ENCODE measurements around the gene FKBP15. TPM values are rescaled to one million over a fixed set of nuclear protein-coding genes. Genes with fewer than 3 reads are reported as not detected.

The FKBP15 gene
- total RNA-seq, 6 donors from 2014 or later, result 36.5 to 72.3 (median 50.0) TPM

DNA sequence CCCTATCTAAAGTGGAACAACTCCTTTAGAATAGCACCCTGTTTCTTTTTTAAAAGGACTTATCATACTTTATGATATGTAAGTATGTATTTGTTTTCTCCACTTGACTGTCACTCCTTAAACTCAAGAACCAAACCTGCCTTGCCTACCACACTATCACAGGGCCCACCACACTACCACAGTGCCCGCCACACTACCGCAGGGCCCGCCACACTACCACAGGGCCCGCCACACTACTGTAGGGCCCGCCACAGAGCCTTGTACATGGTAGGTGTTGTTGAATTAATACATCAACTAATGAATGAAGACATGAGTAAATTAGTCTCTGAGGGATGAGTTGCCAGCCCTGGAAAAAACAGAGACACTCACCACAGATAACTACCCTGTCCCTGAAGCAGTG, 52.3 kb downstream of the FKBP15 start:
- 95% methylated on average over 5 of the region's 5 CpGs for WGBS, 2 donors
- no peaks in the 10 kb centered on the region for H3K27me3 ChIP-seq
- H3K4me1 ChIP-seq, result no peaks in the 10 kb centered on the region
- no peak overlapping the region for H3K27ac ChIP-seq
- TF ChIP-seq POLR2AphosphoS5 (IDR thresholded peaks at IDR 0.05) (no peak), EP300 (IDR thresholded peaks at IDR 0.05) (no peak)
- H3K4me3 ChIP-seq, result no peak overlapping the region
- ATAC-seq (ENCODE audit: low FRiP score in 2 of 2) (no peak), DNase-seq (peak in 1 of 2 donors; percentile 53)
- H3K9me3 ChIP-seq, result no peaks in the 10 kb centered on the region
- H3K36me3 ChIP-seq, result peaks cover 57 to 99% (median 94%) of the 10 kb centered on the region in 4 donors

DNA sequence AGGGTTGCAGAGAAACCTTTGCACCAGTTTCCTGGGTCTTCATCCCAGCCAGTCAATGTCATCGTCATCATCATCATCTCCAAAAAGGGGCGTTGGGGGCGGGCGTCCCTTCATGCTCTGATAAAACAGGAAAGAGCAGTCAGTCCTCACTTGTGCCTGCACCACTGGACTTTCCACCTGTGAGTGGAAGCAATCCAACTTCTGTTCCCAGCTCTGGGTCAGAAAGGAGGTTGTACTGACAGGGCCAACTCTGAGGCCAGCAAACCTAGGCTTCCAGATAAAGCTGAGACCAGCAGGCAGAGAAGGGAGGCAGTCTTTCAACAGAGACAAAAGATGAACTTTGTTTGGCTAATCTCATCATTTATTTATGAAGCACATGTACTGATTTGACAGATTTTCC, 55.0 kb downstream of the FKBP15 start:
- 93 to 100% methylated on average over 4 of the region's 4 CpGs for WGBS, 2 donors
- TF ChIP-seq CTCF (IDR thresholded peaks at IDR 0.05) (no peak), POLR2AphosphoS5 (IDR thresholded peaks at IDR 0.05) (no peak), EP300 (IDR thresholded peaks at IDR 0.05) (no peak), POLR2A (IDR thresholded peaks at IDR 0.05) (no peak)
- H3K4me1 ChIP-seq, result no peaks in the 10 kb centered on the region
- H3K27ac ChIP-seq, result no peak overlapping the region
- DNase-seq (no peak), ATAC-seq (ENCODE audit: low FRiP score in 2 of 2) (no peak)
- H3K9me3 ChIP-seq, result no peaks in the 10 kb centered on the region
- H3K27me3 ChIP-seq, result no peaks in the 10 kb centered on the region
- H3K36me3 ChIP-seq, result peaks cover 67 to 100% (median 96%) of the 10 kb centered on the region in 4 donors
- H3K4me3 ChIP-seq, result no peak overlapping the region

DNA sequence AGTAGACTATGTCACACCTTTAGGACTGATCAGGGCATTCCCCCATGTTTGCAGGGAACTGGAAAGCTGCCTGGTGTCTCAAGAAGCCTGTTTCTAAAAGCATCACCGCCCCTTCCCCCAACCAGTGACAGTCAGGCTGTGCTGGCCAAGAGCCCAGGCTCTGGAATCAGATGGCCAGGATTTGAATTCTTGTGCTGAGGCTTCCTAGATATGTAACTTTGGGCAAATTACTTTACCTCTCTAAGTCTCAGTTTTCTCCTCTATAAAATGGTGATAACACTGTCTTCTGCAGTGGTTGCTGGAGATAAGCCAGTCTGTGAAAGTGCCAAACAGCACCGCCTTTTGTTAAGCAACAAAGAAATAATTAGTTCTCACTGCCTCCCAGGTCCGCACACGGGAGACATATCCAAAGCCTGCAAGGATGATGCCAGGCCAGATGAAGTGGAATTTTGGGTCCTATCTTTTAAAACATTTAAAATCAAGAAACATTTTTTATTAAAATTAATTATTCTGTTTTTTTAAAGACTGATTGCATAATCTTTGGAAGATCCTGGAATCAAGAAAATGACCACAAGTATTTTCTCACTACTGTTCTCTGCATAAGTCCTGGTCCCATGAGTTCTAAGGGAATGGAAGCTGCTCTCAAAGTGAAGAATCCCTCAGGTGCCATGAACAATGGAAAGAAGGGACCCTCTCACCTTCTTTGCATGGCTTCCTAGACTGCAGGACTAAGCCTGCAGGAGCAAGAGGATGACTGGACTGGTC, 56.4 kb downstream of the FKBP15 start:
- H3K36me3 ChIP-seq, result peaks cover 58 to 100% (median 91%) of the 10 kb centered on the region in 4 donors
- DNase-seq (no peak), ATAC-seq (ENCODE audit: low FRiP score in 2 of 2) (peak in 1 of 2 donors; percentile 31)
- no peaks in the 10 kb centered on the region for H3K9me3 ChIP-seq
- H3K27ac ChIP-seq, result no peak overlapping the region
- TF ChIP-seq POLR2A (IDR thresholded peaks at IDR 0.05) (no peak), POLR2AphosphoS5 (IDR thresholded peaks at IDR 0.05) (no peak), EP300 (IDR thresholded peaks at IDR 0.05) (no peak), CTCF (IDR thresholded peaks at IDR 0.05) (no peak)
- no peak overlapping the region for H3K4me3 ChIP-seq
- no peaks in the 10 kb centered on the region for H3K4me1 ChIP-seq
- 77 to 87% methylated on average over 4 of the region's 4 CpGs for WGBS, 2 donors
- H3K27me3 ChIP-seq, result no peaks in the 10 kb centered on the region

DNA sequence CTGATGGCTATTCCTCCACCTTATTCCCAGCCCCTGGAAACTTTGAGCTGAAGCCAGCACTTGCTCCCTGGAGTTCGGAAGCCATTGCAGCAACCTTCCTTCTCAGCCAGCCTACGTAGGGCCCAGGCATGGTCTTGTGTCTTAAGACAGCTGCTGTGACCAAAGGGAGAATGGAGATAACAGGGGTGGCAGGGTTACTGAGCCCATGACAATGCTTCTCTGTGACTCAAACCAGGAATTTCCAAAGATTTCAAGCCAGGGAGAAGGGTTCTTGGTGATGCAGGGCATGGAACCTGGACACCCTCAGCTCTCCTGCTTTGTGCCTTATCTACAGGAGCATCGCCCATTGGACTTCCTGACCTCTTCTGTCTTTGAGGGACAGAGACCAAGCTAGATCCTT, 58.1 kb downstream of the FKBP15 start:
- 59 to 67% methylated on average over 3 of the region's 3 CpGs for WGBS, 2 donors
- no peak for TF ChIP-seq CTCF (IDR thresholded peaks at IDR 0.05)
- no peak for TF ChIP-seq POLR2AphosphoS5 (IDR thresholded peaks at IDR 0.05)
- no peak for TF ChIP-seq POLR2A (IDR thresholded peaks at IDR 0.05)
- TF ChIP-seq EP300 (IDR thresholded peaks at IDR 0.05), result no peak
- no peak overlapping the region for H3K4me3 ChIP-seq
- DNase-seq (no peak), ATAC-seq (ENCODE audit: low FRiP score in 2 of 2) (no peak)
- H3K9me3 ChIP-seq, result no peaks in the 10 kb centered on the region
- no peaks in the 10 kb centered on the region for H3K4me1 ChIP-seq
- H3K36me3 ChIP-seq, result peaks cover 47 to 100% (median 85%) of the 10 kb centered on the region in 4 donors
- no peaks in the 10 kb centered on the region for H3K27me3 ChIP-seq
- H3K27ac ChIP-seq, result no peak overlapping the region

DNA sequence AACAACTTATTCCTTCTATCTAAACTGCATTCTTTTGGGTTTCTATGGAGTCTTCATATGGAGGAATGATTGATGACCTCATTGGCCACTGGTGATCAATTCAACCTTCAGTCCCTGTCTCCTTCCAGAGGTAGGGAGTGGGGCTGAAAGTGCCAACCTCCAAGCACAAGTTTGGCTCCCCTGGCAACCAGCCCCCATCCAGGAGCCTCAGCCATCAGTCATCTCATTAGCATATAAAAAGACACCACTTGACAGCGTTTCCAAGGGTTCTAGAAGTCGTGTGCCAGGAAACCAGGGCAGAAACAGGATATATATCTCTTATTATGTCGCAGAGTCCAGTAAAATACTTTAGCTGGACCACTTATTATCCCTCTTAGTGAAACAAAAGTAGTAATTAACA, 60.5 kb downstream of the FKBP15 start:
- ATAC-seq (ENCODE audit: low FRiP score in 2 of 2), result no peak
- 41 to 49% methylated on average over 3 of the region's 3 CpGs for WGBS, 2 donors
- peaks cover 35 to 86% (median 70%) of the 10 kb centered on the region in 4 donors for H3K36me3 ChIP-seq
- peaks cover 3 to 10% (median 5%) of the 10 kb centered on the region in 4 donors for H3K4me1 ChIP-seq
- H3K4me3 ChIP-seq, result no peak overlapping the region
- no peaks in the 10 kb centered on the region for H3K9me3 ChIP-seq
- no peaks in the 10 kb centered on the region for H3K27me3 ChIP-seq
- DNase-seq, result no peak
- no peak for TF ChIP-seq POLR2AphosphoS5 (IDR thresholded peaks at IDR 0.05)
- TF ChIP-seq CTCF (IDR thresholded peaks at IDR 0.05), result no peak
- no peak for TF ChIP-seq POLR2A (IDR thresholded peaks at IDR 0.05)
- no peak for TF ChIP-seq EP300 (IDR thresholded peaks at IDR 0.05)
- H3K27ac ChIP-seq, result no peak overlapping the region

Measured in upper lobe of left lung (tissue), 6 donors.